Stimulated activated naive B cell treated with anti-CD40 and anti-IgM and Interleukin-4, amounts not matched to agents 10 μg/mL and 1 μg/mL and 100 μg/mL, for 72 hours (primary cell): ENCODE results near the gene IGFBPL1.
"Not testable (repeated sequence)": the region's sequence is repeated elsewhere in the genome, so short reads cannot be mapped to it uniquely, and the experiment has no call there.

Experiments
- ATAC-seq, 2 donors: fragments of 150-1000 bp; cut with Tn5 transposase; replicated peaks; 2 replicates each; pipeline ENCODE4 v1.10.0; 2021; ENCODE audit warnings: moderate library complexity in 1 of 2
- DNase-seq: peaks from one replicate; pipeline ENCODE4 v3.0.0; 2021
- H3K27ac Mint-ChIP-seq: one replicate; pipeline ENCODE4 v1.8.0; 2022; ENCODE audit warnings: mild to moderate bottlenecking, mixed read lengths
- H3K27me3 Mint-ChIP-seq, 2 donors: one replicate each; pipeline ENCODE4 v1.8.0; 2022; ENCODE audit warnings: mixed read lengths in 2 of 2
- H3K36me3 Mint-ChIP-seq, 2 donors: one replicate each; pipeline ENCODE4 v1.8.0; 2022; ENCODE audit warnings: mixed read lengths in 2 of 2, mild to moderate bottlenecking in 1 of 2
- H3K4me1 Mint-ChIP-seq, 2 donors: one replicate each; pipeline ENCODE4 v1.8.0; 2022; ENCODE audit warnings: mixed read lengths in 2 of 2, mild to moderate bottlenecking in 1 of 2
- H3K4me3 Mint-ChIP-seq, 2 donors: one replicate each; pipeline ENCODE4 v1.8.0; 2022; ENCODE audit warnings: mild to moderate bottlenecking in 2 of 2, mixed read lengths in 2 of 2, moderate library complexity in 1 of 2
- H3K9me3 Mint-ChIP-seq, 2 donors: one replicate each; pipeline ENCODE4 v1.8.0; 2022; ENCODE audit warnings: mixed read lengths in 2 of 2, mild to moderate bottlenecking in 1 of 2

Gene IGFBPL1, protein sequence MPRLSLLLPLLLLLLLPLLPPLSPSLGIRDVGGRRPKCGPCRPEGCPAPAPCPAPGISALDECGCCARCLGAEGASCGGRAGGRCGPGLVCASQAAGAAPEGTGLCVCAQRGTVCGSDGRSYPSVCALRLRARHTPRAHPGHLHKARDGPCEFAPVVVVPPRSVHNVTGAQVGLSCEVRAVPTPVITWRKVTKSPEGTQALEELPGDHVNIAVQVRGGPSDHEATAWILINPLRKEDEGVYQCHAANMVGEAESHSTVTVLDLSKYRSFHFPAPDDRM

DNA sequence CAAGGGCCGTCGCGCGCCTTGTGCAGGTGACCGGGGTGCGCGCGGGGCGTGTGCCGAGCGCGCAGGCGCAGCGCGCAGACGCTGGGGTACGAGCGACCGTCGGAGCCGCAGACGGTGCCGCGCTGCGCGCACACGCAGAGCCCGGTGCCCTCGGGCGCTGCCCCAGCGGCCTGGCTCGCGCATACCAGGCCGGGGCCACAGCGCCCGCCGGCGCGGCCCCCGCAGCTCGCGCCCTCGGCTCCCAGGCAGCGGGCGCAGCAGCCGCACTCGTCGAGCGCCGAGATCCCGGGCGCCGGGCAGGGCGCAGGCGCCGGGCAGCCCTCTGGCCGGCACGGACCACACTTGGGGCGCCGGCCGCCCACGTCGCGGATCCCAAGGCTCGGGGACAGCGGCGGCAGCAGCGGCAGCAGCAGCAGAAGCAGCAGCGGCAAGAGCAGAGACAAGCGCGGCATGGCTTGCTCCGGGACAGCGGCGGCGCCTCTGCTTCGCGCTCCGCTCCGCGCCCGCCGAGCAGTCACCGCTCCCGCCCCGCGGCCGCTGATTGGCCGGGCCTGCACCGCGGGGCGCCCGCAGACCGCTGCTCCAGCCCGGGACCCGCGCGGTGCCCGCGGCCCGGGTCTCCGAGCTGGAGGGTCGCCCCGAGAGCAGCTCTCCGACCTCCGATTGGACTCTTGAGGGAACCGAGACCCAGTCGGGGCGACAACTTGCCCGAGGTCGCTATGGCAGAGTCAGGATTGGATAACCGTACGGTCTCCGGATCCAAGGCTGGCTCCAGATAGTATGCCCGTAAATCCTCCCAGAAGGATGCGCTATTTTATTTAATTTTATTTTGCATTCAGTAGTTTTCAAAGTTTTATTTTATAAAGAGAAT, at the start of gene IGFBPL1:
Gene IGFBPL1, minus strand, starts transcription at position 482 of the 871 bp plus-strand sequence. Its CDS starts 30 bp downstream, at position 452.
- DNase-seq (no peak), ATAC-seq (peak; percentile 42 to 45)
- H3K4me3 Mint-ChIP-seq, result peak within 1 kb of the TSS in 1 of 2 donors; percentile 16
- no peaks in the 10 kb centered on the region for H3K36me3 Mint-ChIP-seq
- no peak within 1 kb of the TSS for H3K27ac Mint-ChIP-seq
- H3K27me3 Mint-ChIP-seq, result peaks cover 43 to 73% of the 10 kb centered on the region in 2 donors
- H3K4me1 Mint-ChIP-seq, result peaks cover 0 to 4% of the 10 kb centered on the region in 2 donors
- no peaks in the 10 kb centered on the region for H3K9me3 Mint-ChIP-seq

DNA sequence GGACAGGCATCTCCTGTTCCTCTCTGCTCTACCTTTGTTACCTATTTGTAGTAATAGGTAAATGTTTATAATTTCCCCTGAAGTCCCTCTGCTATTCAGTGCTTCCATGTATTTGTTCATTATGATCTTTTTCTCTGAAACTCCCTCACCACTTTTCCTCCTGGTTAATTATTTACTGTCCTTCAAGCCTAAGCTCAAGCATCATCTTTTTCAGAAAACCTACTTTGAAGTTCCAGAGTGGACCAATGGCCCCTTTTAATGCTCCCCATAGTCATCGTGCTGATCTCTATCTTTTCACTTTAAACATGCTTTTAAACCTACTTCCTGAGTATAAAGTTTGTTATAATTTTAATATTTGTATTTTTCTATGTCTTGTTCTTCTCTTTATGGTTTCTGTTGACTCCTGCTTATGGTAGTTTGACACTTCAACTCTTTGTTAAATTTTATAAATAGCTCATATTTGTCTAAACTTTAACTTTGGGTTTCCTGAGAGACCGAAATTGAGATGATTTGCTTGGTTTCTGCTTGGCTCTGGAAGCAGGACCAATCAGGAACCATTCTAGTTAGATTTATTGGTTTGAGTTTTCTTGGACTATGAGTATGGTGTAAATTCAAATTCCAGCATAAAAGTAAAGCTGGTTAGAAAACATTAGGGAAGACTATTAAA, 48.5 kb upstream of the IGFBPL1 start:
- not testable (repeated sequence) for H3K4me3 Mint-ChIP-seq, H3K9me3 Mint-ChIP-seq, H3K4me1 Mint-ChIP-seq, DNase-seq, ATAC-seq, H3K36me3 Mint-ChIP-seq, H3K27ac Mint-ChIP-seq
- H3K27me3 Mint-ChIP-seq, result peaks cover 10 to 11% of the 10 kb centered on the region in 2 donors

DNA sequence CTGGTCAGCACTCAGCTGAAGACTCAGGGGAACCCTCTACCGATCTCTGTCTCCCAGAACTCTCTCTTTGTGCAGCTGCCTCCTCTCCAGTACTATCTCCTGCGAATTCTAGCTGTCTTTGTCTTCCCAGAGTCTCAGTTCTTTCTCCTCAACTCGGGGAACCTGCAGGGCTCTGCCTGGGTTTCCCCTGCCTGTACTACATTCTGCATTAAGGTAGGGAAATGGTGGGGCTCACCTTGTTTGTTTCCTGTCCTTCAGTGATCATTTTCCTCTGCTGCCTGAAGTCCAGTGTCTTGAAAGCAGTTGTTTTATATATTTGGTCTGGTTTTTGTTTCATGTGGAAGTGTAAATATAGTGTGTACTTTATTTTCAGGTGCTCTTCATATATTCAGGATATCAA, 43.1 kb upstream of the IGFBPL1 start:
- peaks cover 10 to 16% of the 10 kb centered on the region in 2 donors for H3K27me3 Mint-ChIP-seq
- ATAC-seq (no peak), DNase-seq (no peak)
- H3K4me3 Mint-ChIP-seq, result no peak overlapping the region
- peaks cover 5 to 7% of the 10 kb centered on the region in 2 donors for H3K9me3 Mint-ChIP-seq
- H3K36me3 Mint-ChIP-seq, result no peaks in the 10 kb centered on the region
- H3K4me1 Mint-ChIP-seq, result no peaks in the 10 kb centered on the region
- H3K27ac Mint-ChIP-seq, result no peak overlapping the region

DNA sequence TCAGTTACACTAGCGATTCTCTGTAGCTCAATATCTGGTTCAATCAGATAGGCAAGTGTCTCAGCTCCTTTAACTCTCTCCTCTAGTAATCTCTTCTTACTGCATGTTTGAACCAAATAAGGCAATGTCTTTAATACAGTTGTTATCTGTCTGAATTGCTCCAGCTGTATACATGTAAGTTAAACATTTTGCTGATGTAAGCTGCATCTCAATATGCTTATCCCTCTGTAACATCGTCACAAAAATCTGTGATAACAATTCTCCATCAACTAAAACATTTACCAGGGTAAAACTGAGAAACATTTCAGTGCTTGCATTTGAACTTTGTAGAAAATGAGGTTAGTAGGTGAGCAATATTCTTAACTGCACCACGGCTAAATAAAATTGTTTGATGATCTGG, 29.6 kb upstream of the IGFBPL1 start:
- H3K27me3 Mint-ChIP-seq, result peaks cover 30 to 32% of the 10 kb centered on the region in 2 donors
- H3K9me3 Mint-ChIP-seq, result peaks cover 12% of the 10 kb centered on the region in 2 donors
- H3K36me3 Mint-ChIP-seq, result peaks cover 1 to 4% of the 10 kb centered on the region in 2 donors
- H3K4me1 Mint-ChIP-seq, result no peaks in the 10 kb centered on the region
- no peak overlapping the region for H3K27ac Mint-ChIP-seq
- DNase-seq, result no peak
- no peak overlapping the region for H3K4me3 Mint-ChIP-seq
- no peak for ATAC-seq

DNA sequence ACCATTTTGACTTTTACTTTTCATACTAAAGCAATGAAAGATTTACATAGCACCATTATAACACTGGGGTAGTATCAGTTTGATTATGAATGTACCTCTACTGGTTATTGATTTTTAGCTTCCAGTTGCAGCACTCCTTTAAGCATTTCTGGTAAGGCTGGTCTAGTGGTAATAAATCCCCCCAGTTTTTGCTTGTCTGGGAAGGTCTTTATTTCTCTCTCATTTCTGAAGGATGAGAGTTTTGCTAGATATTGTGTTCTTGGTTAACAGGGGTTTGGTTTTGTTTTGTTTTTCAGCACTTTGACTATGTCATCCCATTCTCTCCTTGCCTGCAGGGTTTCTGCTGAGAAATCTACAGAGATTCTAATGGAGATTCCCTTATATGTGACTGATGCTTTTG, 26.9 kb upstream of the IGFBPL1 start:
- H3K4me1 Mint-ChIP-seq, result peaks cover 0 to 2% of the 10 kb centered on the region in 2 donors

DNA sequence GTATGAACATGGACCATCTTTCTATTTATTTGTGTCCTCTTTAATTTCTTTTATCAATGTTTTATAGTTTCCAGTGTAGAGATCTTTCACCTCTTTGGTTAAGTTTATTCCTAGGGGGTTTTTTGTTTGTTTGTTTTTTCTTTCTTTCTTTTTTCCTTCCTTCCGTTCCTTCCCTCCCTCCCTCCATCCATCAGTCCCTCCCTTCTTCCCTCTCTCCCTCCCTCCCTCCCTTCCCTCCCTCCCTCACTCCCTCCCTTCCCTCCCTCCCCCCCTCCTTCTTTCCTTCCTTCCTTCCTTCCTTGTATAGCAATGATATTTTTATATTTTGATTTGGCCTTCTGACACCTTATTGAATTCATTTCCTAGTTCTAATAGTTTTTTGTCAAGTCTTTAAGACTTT, 23.4 kb upstream of the IGFBPL1 start:
- Mint-ChIP-seq H3K9me3 (peaks cover 15 to 17% of the 10 kb centered on the region in 2 donors), H3K27ac (no peak overlapping the region), H3K36me3 (peaks cover 1 to 4% of the 10 kb centered on the region in 2 donors), H3K27me3 (peaks cover 44 to 48% of the 10 kb centered on the region in 2 donors), H3K4me1 (peaks cover 8 to 10% of the 10 kb centered on the region in 2 donors), H3K4me3 (no peak overlapping the region)
- ATAC-seq (no peak), DNase-seq (no peak)

More for the DNA sequence above, 26.9 kb upstream of the IGFBPL1 start:
- ATAC-seq (no peak), DNase-seq (no peak)
- H3K27ac Mint-ChIP-seq, result no peak overlapping the region
- peaks cover 1 to 4% of the 10 kb centered on the region in 2 donors for H3K36me3 Mint-ChIP-seq
- H3K4me3 Mint-ChIP-seq, result no peak overlapping the region
- peaks cover 14 to 15% of the 10 kb centered on the region in 2 donors for H3K9me3 Mint-ChIP-seq
- peaks cover 53 to 56% of the 10 kb centered on the region in 2 donors for H3K27me3 Mint-ChIP-seq

DNA sequence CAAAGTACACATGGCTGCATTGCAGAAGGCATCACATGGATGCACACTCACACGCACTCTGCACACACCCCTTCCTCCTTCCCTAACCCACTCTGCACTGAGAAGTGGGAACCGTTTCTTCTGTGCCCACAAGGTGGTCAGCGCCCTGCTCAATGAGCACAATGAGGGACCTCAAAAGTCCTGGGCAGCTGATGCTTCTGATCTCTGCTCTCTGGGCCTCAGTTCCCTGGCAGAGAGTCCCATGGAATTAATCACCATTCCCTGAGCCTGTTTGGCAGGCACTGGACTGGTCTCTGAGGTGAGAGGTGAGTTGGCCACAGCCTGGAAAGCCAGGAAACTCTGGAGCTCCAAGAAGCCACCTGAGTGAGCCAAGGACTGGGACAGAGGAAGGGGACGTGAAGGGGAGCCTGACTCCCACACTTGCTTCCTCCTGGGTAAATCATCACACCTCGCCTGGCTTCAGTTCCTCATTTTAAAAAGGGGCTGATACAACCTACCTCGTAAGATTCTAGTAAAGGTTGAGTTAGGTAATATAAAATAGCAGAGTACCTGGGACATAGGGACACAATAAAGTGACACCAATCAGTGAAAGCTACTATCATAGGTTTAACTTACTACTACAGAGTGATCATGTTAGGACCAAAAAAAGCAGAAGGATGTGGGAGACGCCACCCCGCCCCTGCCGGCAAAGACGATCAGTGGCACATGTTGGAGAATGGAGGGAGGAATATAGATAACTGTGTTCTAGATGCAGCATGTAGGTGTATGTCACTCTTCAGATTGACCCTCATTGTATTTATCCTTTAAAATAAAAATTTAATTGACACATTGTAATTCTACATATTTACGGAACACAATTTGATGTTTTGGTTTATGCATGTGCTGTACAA, 21.1 kb upstream of the IGFBPL1 start:
- H3K27me3 Mint-ChIP-seq, result peaks cover 42 to 58% of the 10 kb centered on the region in 2 donors
- ATAC-seq (peak; percentile 87 to 95), DNase-seq (no peak)
- no peaks in the 10 kb centered on the region for H3K36me3 Mint-ChIP-seq
- peaks cover 4 to 5% of the 10 kb centered on the region in 2 donors for H3K9me3 Mint-ChIP-seq
- H3K27ac Mint-ChIP-seq, result no peak overlapping the region
- no peak overlapping the region for H3K4me3 Mint-ChIP-seq
- H3K4me1 Mint-ChIP-seq, result peaks cover 8 to 12% of the 10 kb centered on the region in 2 donors

DNA sequence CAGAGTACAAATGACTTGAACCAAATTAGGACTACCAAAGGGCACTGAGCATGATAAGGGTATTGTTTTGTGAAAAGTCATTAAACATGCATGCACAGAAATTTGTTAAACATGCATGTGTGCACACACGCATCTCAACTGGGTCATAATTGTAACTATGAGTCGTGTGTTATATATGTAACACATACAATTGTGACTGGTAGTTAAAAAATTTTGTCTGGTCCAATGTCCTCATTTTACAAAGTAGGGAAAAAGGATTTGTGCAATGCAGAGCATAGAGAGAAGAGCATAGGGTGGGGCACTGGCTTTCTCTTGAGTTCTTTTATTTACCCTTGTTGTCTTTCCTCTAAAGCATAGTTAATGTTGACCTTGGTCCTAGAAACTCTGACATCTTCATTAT, 19.3 kb upstream of the IGFBPL1 start:
- no peaks in the 10 kb centered on the region for H3K36me3 Mint-ChIP-seq
- peaks cover 43 to 57% of the 10 kb centered on the region in 2 donors for H3K27me3 Mint-ChIP-seq
- DNase-seq (no peak), ATAC-seq (no peak)
- no peak overlapping the region for H3K4me3 Mint-ChIP-seq
- H3K4me1 Mint-ChIP-seq, result peaks cover 8 to 15% of the 10 kb centered on the region in 2 donors
- H3K9me3 Mint-ChIP-seq, result peaks cover 3 to 4% of the 10 kb centered on the region in 2 donors
- H3K27ac Mint-ChIP-seq, result no peak overlapping the region

DNA sequence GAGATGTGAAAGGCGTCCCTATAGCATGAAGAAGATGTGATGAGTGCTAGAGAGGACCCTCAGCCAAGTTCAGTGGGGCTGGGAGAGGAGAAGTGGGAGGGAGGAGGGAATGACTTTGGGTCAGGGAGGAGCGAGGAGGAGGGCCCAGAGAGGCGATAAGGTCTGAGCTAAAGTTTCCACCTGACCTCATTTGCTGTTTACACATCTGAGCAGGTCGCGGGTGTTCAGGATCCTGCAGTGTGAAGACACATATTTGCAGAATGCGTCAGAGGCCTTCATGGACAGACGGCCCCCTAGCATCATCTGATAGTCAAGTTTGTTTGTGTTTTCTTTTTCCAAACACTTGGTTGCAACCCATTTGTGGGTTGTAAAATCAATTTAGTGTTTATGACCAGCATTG, 18.9 kb upstream of the IGFBPL1 start:
- H3K27me3 Mint-ChIP-seq, result peaks cover 43 to 57% of the 10 kb centered on the region in 2 donors
- no peak for DNase-seq
- no peak for ATAC-seq
- H3K36me3 Mint-ChIP-seq, result no peaks in the 10 kb centered on the region
- peaks cover 8 to 15% of the 10 kb centered on the region in 2 donors for H3K4me1 Mint-ChIP-seq
- H3K9me3 Mint-ChIP-seq, result peaks cover 3 to 4% of the 10 kb centered on the region in 2 donors
- no peak overlapping the region for H3K4me3 Mint-ChIP-seq
- H3K27ac Mint-ChIP-seq, result no peak overlapping the region

DNA sequence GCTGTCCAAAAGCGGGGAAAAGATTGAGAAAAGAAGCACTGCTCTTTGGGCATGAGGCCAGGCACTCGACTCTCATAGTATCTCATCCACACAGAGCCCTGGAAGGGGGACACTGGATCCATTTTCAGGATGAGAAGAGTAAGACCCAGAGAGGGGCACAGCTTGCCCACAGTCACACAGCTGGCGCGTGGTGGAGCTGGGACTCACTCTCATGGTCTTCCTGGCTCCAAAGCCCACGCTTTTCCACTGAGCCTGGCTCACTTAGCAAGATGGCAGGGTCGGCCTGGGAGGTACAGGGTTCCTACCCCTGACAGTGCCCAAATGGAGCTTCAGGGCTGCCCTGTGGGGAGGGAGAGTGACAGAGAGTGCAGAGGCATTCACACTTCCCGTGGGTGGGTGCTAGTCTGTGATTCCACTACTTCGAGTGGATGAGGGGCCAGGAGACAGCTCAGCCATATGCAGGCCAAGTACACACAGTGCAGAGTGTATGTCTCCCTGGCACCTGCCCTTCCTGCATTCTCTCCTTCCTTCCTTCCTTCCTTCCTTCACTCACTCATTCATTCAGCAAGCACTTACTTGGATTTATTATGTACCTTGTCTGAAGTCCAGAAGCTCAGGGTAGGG, 18.3 kb upstream of the IGFBPL1 start:
- no peak for DNase-seq
- Mint-ChIP-seq H3K4me3 (no peak overlapping the region), H3K9me3 (peaks cover 3 to 4% of the 10 kb centered on the region in 2 donors), H3K4me1 (peaks cover 8 to 15% of the 10 kb centered on the region in 2 donors), H3K27ac (no peak overlapping the region), H3K27me3 (peaks cover 43 to 57% of the 10 kb centered on the region in 2 donors), H3K36me3 (no peaks in the 10 kb centered on the region)
- ATAC-seq, result no peak

DNA sequence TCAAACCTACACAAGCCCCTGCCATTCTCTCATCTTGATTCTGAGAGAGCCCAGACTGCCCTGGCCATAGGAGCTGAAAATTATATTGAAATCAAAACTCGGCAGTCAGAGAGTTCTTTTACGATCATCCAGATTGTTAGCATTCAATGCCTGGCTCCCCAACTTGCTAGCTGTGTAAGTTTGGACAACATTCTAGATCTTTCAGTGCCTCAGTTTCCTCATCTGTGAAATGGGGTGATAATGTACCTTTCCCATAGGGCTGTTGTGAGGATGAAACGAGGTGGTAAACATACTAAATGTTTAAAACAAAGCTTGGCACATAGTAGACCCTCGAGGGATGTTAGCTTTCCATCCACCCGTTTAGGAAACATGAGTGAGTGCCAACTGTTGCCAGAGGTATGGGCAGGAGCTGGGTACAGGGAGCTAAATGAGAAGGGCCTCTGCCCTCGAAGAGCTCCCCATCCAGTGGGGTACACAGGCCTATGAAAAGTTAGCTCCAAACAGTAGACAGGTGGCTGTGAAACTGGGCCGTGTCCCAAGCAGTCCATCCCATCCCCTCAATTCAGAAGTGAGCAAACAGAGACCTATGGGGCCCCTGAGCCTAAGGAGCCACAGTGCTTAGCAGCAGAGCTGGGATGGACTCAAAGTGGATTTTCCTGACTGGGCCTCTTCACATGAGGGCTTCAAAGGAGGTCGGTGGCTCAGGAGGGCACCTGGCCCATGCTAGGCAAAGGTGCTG, 17.3 kb upstream of the IGFBPL1 start:
- Mint-ChIP-seq H3K27ac (no peak overlapping the region), H3K4me3 (no peak overlapping the region), H3K27me3 (peaks cover 36 to 50% of the 10 kb centered on the region in 2 donors), H3K9me3 (peaks cover 3 to 4% of the 10 kb centered on the region in 2 donors), H3K36me3 (no peaks in the 10 kb centered on the region), H3K4me1 (peaks cover 11 to 20% of the 10 kb centered on the region in 2 donors)
- ATAC-seq (no peak), DNase-seq (no peak)

DNA sequence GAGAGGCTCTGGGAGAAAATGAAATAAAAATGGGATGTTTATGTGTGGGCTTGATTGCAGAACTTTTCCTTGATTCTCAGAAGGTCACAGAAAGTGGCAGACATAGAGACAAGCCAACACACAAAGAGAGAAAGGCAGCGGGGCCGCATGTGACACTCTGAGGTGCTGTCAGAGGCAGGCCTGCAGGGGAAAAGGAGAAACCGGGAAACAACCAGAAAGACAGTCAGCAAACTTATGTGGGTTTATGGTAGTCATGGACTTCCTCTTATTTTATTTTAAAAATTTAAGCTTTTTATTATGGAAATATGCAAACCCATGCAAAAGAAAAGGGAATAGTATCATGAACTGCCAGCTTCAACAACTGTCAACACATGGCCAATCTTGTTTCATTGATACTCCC, 16.3 kb upstream of the IGFBPL1 start:
- Mint-ChIP-seq H3K27ac (no peak overlapping the region), H3K36me3 (no peaks in the 10 kb centered on the region), H3K4me3 (no peak overlapping the region), H3K27me3 (peaks cover 30 to 43% of the 10 kb centered on the region in 2 donors), H3K4me1 (peaks cover 6 to 17% of the 10 kb centered on the region in 2 donors), H3K9me3 (no peaks in the 10 kb centered on the region)
- ATAC-seq, result no peak
- no peak for DNase-seq
